Activated naive CD4-positive, alpha-beta T cell treated with anti-CD3 and anti-CD28 coated beads, Interleukin-2, amount 50 U/mL, for 24 hours (primary cell): ENCODE measurements around the gene GNB1L.
A peak's percentile ranks its signal among the peaks of the same experiment; 100 is the strongest.

Experiments
- H3K27ac Mint-ChIP-seq: one replicate; pipeline ENCODE4 v1.8.0; 2021; ENCODE audit warnings: mild to moderate bottlenecking, mixed read lengths
- H3K27me3 Mint-ChIP-seq: one replicate; pipeline ENCODE4 v1.8.0; 2021; ENCODE audit warnings: mixed read lengths
- H3K36me3 Mint-ChIP-seq: one replicate; pipeline ENCODE4 v1.8.0; 2021; ENCODE audit warnings: mixed read lengths
- H3K4me1 Mint-ChIP-seq: one replicate; pipeline ENCODE4 v1.8.0; 2021; ENCODE audit warnings: mixed read lengths
- H3K4me3 Mint-ChIP-seq: one replicate; pipeline ENCODE4 v1.8.0; 2021; ENCODE audit warnings: mild to moderate bottlenecking, mixed read lengths
- H3K9me3 Mint-ChIP-seq: one replicate; pipeline ENCODE4 v1.8.0; 2021; ENCODE audit warnings: mixed read lengths

The GNB1L gene

GRCh38 chr22:19760951-19761724 lies 93.5 kb downstream of the GNB1L start:
- no peak overlapping the region for H3K27ac Mint-ChIP-seq
- peaks cover 40% of the 10 kb centered on the region for H3K27me3 Mint-ChIP-seq
- H3K4me1 Mint-ChIP-seq: peaks cover 30% of the 10 kb centered on the region
- no peaks in the 10 kb centered on the region for H3K9me3 Mint-ChIP-seq
- H3K4me3 Mint-ChIP-seq: peak overlapping the region; percentile 80
- peaks cover 6% of the 10 kb centered on the region for H3K36me3 Mint-ChIP-seq

GRCh38 chr22:19760058-19760950 lies 94.4 kb downstream of the GNB1L start, which contains the start of gene TBX1:
Gene TBX1, plus strand, starts transcription at chr22:19760778. Its CDS starts 66 bp downstream, at chr22:19760844.
- H3K4me1 Mint-ChIP-seq: peaks cover 36% of the 10 kb centered on the region
- peaks cover 39% of the 10 kb centered on the region for H3K27me3 Mint-ChIP-seq
- peaks cover 6% of the 10 kb centered on the region for H3K36me3 Mint-ChIP-seq
- H3K27ac Mint-ChIP-seq: peak within 1 kb of the TSS; percentile 56
- no peaks in the 10 kb centered on the region for H3K9me3 Mint-ChIP-seq
- H3K4me3 Mint-ChIP-seq: peak within 1 kb of the TSS; percentile 91

GRCh38 chr22:19759427-19760057 lies 95.1 kb downstream of the GNB1L start:
- Mint-ChIP-seq H3K27me3 (peaks cover 34% of the 10 kb centered on the region), H3K27ac (no peak overlapping the region), H3K36me3 (peaks cover 3% of the 10 kb centered on the region), H3K4me3 (peak overlapping the region; percentile 91), H3K9me3 (no peaks in the 10 kb centered on the region), H3K4me1 (peaks cover 32% of the 10 kb centered on the region)

GRCh38 chr22:19758896-19759426 lies 95.7 kb downstream of the GNB1L start:
- Mint-ChIP-seq H3K4me3 (no peak overlapping the region), H3K4me1 (peaks cover 32% of the 10 kb centered on the region), H3K36me3 (peaks cover 3% of the 10 kb centered on the region), H3K27me3 (peaks cover 34% of the 10 kb centered on the region), H3K9me3 (no peaks in the 10 kb centered on the region), H3K27ac (no peak overlapping the region)

- Mint-ChIP-seq H3K4me3 (peak overlapping the region; percentile 70), H3K27me3 (peaks cover 30% of the 10 kb centered on the region), H3K27ac (no peak overlapping the region), H3K36me3 (peaks cover 3% of the 10 kb centered on the region), H3K4me1 (peaks cover 32% of the 10 kb centered on the region), H3K9me3 (no peaks in the 10 kb centered on the region)
These were observed 96.4 kb downstream of the GNB1L start for GRCh38 chr22:19757985-19758895.

GRCh38 chr22:19757140-19757984 lies 97.3 kb downstream of the GNB1L start:
- Mint-ChIP-seq H3K36me3 (peaks cover 3% of the 10 kb centered on the region), H3K27ac (no peak overlapping the region), H3K4me1 (peaks cover 32% of the 10 kb centered on the region), H3K4me3 (peak overlapping the region; percentile 70), H3K9me3 (no peaks in the 10 kb centered on the region), H3K27me3 (peaks cover 30% of the 10 kb centered on the region)

GRCh38 chr22:19756288-19757128 lies 98.2 kb downstream of the GNB1L start:
- Mint-ChIP-seq H3K4me1 (peaks cover 30% of the 10 kb centered on the region), H3K27me3 (peaks cover 25% of the 10 kb centered on the region), H3K27ac (no peak overlapping the region), H3K4me3 (peak overlapping the region; percentile 67), H3K36me3 (peaks cover 3% of the 10 kb centered on the region), H3K9me3 (no peaks in the 10 kb centered on the region)

GRCh38 chr22:19755722-19756287 lies 98.9 kb downstream of the GNB1L start:
- Mint-ChIP-seq H3K27ac (no peak overlapping the region), H3K4me1 (peaks cover 29% of the 10 kb centered on the region), H3K36me3 (peaks cover 3% of the 10 kb centered on the region), H3K4me3 (peak overlapping the region; percentile 67), H3K27me3 (peaks cover 24% of the 10 kb centered on the region), H3K9me3 (no peaks in the 10 kb centered on the region)

- Mint-ChIP-seq H3K27ac (no peak overlapping the region), H3K4me3 (no peak overlapping the region), H3K9me3 (no peaks in the 10 kb centered on the region), H3K4me1 (peaks cover 27% of the 10 kb centered on the region), H3K27me3 (peaks cover 23% of the 10 kb centered on the region), H3K36me3 (peaks cover 3% of the 10 kb centered on the region)
These were observed 99.4 kb downstream of the GNB1L start for GRCh38 chr22:19755145-19755710.

GRCh38 chr22:19754701-19755144 lies 100.0 kb downstream of the GNB1L start:
- peaks cover 18% of the 10 kb centered on the region for H3K27me3 Mint-ChIP-seq
- H3K36me3 Mint-ChIP-seq: no peaks in the 10 kb centered on the region
- no peak overlapping the region for H3K4me3 Mint-ChIP-seq

GRCh38 chr22:19753996-19754700 lies 100.5 kb downstream of the GNB1L start:
- Mint-ChIP-seq H3K4me1 (peaks cover 18% of the 10 kb centered on the region), H3K27ac (no peak overlapping the region), H3K9me3 (no peaks in the 10 kb centered on the region), H3K27me3 (peaks cover 15% of the 10 kb centered on the region), H3K4me3 (no peak overlapping the region), H3K36me3 (no peaks in the 10 kb centered on the region)

More at GRCh38 chr22:19754701-19755144, 100.0 kb downstream of the GNB1L start:
- Mint-ChIP-seq H3K27ac (no peak overlapping the region), H3K9me3 (no peaks in the 10 kb centered on the region), H3K4me1 (peaks cover 22% of the 10 kb centered on the region)
